Left renal pelvis (tissue), 4 donors: Measurements from ENCODE around the gene YWHAE. TPM values are rescaled to one million over a fixed set of nuclear protein-coding genes. Genes with fewer than 3 reads are reported as not detected.

Experiments used
- DNase-seq, 4 donors: peaks; one replicate each; pipeline ENCODE4 v3.0.0-alpha.2; 2013; ENCODE audit warnings: low read depth in 4 of 4, low spot score in 3 of 4
- polyA plus RNA-seq, 4 donors: library from polyadenylated mRNA; unstranded; fragments of 120-200 nt; gene quantifications; one replicate each; pipeline ENCODE4 v1.2.1, GENCODE V29; 2013; ENCODE audit not compliant: insufficient read length in 4 of 4

Gene YWHAE
- polyA plus RNA-seq, 4 donors, result 690 to 1,194 (median 1,057) TPM

GRCh38 chr17:1298606-1299005 lies 101.4 kb downstream of the YWHAE start:
- no peak for DNase-seq

Other genes with a start within 250 kb of the YWHAE start
- gene ABR, start 220.2 kb downstream of the YWHAE start, polyA plus RNA-seq, result 10 to 100 TPM; 37.5 to 52.2 (median 47.7) TPM
- gene BHLHA9, start 129.8 kb downstream of the YWHAE start, polyA plus RNA-seq, result not detected
- 1 to 10 TPM in 1 of 4 donors, under 1 TPM in 2, not detected in 1; 0.04 to 1.5 (median 0.06) TPM for gene TRARG1, start 120.6 kb downstream of the YWHAE start, polyA plus RNA-seq
- gene CRK, start 56.0 kb upstream of the YWHAE start, polyA plus RNA-seq, result 10 to 100 TPM; 57.3 to 67.9 (median 66.2) TPM
- 10 to 100 TPM; 67.3 to 79.2 (median 74.3) TPM for gene MYO1C, start 92.5 kb upstream of the YWHAE start, polyA plus RNA-seq
- gene INPP5K, start 116.4 kb upstream of the YWHAE start, polyA plus RNA-seq, result 10 to 100 TPM; 13.1 to 29.3 (median 22.7) TPM
- gene PITPNA, start 162.6 kb upstream of the YWHAE start, polyA plus RNA-seq, result 10 to 100 TPM; 55.2 to 90.6 (median 78.5) TPM
- gene SLC43A2, start 228.6 kb upstream of the YWHAE start, polyA plus RNA-seq, result 10 to 100 TPM in 3 of 4 donors, 1 to 10 TPM in 1; 5.9 to 36.4 (median 26.2) TPM
- gene SCARF1, start 245.5 kb upstream of the YWHAE start, polyA plus RNA-seq, result 1 to 10 TPM; 4.7 to 9.5 (median 5.9) TPM
- gene RILP, start 249.6 kb upstream of the YWHAE start, polyA plus RNA-seq, result 1 to 10 TPM; 3.7 to 7.5 (median 5.2) TPM